ENCODE measurements around the gene RPL38.

DNA sequence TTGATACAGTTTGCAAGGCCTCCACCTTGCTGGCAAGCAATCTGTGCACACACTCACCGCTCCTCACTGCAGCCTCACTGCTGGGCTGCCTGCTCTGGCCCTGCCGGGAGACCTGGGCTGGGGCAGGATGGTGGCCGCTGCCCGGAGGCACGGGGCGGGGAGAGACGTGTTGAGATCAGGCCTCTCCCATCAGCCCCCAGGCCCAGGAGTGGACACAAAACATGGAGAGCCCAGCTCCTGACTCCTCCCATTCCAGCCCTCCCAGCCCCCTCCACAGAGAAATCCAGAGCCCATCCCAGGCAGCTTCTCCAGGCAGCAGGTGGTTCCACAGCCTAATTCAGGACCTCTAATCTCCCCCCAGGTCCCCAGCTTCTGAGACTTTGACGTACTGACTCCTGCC is 23.1 kb upstream of the RPL38 start:
- TF ChIP-seq, protein P1, sequence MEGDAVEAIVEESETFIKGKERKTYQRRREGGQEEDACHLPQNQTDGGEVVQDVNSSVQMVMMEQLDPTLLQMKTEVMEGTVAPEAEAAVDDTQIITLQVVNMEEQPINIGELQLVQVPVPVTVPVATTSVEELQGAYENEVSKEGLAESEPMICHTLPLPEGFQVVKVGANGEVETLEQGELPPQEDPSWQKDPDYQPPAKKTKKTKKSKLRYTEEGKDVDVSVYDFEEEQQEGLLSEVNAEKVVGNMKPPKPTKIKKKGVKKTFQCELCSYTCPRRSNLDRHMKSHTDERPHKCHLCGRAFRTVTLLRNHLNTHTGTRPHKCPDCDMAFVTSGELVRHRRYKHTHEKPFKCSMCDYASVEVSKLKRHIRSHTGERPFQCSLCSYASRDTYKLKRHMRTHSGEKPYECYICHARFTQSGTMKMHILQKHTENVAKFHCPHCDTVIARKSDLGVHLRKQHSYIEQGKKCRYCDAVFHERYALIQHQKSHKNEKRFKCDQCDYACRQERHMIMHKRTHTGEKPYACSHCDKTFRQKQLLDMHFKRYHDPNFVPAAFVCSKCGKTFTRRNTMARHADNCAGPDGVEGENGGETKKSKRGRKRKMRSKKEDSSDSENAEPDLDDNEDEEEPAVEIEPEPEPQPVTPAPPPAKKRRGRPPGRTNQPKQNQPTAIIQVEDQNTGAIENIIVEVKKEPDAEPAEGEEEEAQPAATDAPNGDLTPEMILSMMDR (conservative IDR thresholded peaks at IDR 0.05; ENCODE audit: low read depth, low read length): no peak
- TF ChIP-seq EZH2 (IDR thresholded peaks at IDR 0.05; ENCODE audit: low read length, unreplicated experiment) (no peak), EZH2phosphoT487 (IDR thresholded peaks at IDR 0.05; ENCODE audit: borderline replicate concordance, low read length) (no peak)
